Mesothelial cell of epicardium (in vitro differentiated cells): ENCODE results near the gene ARPC1A. TPM values are rescaled to one million over a fixed set of nuclear protein-coding genes. Genes with fewer than 3 reads are reported as not detected.

Source experiments
- DNase-seq, 2 experiments: peaks; one replicate each; pipeline ENCODE4 v3.0.0; 2021; ENCODE audit warnings: low spot score in 2 of 2; ENCODE audit not compliant: unreplicated experiment in 2 of 2
- H3K27ac Mint-ChIP-seq: 2 replicates; pipeline ENCODE4 v1.8.0; 2021; ENCODE audit warnings: mixed read lengths
- H3K27me3 Mint-ChIP-seq: 2 replicates; pipeline ENCODE4 v1.8.0; 2021; ENCODE audit warnings: low read depth, mixed read lengths
- H3K36me3 Mint-ChIP-seq: 2 replicates; pipeline ENCODE4 v1.8.0; 2021; ENCODE audit warnings: mixed read lengths
- H3K4me1 Mint-ChIP-seq: 2 replicates; pipeline ENCODE4 v1.8.0; 2021; ENCODE audit warnings: mixed read lengths
- H3K4me3 Mint-ChIP-seq: 2 replicates; pipeline ENCODE4 v1.8.0; 2021; ENCODE audit warnings: mild to moderate bottlenecking, moderate library complexity, mixed read lengths
- H3K9me3 Mint-ChIP-seq: 2 replicates; pipeline ENCODE4 v1.8.0; 2021; ENCODE audit warnings: mixed read lengths
- CTCF ChIP-seq: fragments of 200-600 bp; sonication (generic); IDR thresholded peaks from one replicate; pipeline ENCODE4 v1.5.0; 2021; ENCODE audit warnings: antibody characterized with exemption; ENCODE audit not compliant: unreplicated experiment
- total RNA-seq: library from RNA; stranded (reverse); gene quantifications from 3 replicates; pipeline ENCODE4 v1.2.1, GENCODE V29; 2021

The ARPC1A gene
- total RNA-seq, 1 donor from 2014 or later: 99.3 TPM

DNA sequence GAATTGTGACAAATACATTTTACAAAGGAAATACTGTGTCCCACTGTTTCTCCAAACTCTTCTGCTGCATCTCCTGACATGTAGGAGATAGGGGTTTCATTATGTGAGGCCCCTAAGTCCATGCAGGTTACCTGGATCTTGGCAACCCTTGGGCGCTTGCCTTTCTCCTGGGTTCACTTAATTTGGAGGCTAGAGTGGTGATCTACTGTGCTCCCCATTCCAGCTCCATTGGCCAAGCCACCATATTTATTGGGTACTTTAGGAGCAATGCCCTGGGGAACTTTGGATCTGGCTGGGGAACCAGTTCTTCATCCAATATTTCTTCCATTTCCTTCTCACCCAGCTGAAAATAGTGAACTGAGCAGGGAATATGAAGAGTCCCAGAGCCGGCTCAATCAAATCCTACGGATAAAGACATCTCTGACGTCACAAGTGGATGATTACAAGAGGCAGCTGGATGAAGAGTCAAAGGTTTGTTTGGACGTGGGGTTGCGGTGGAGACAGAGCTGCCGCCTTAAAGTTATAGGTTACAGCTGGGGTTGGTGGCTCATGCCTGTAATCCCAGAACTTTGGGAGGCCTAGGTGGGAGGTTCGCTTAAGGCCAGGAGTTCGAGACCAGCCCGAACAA, 34.6 kb upstream of the ARPC1A start:
- no peaks in the 10 kb centered on the region for H3K27me3 Mint-ChIP-seq

GRCh38 chr7:99292127-99292526, 33.6 kb upstream of the ARPC1A start:
- Mint-ChIP-seq H3K36me3 (no peaks in the 10 kb centered on the region), H3K9me3 (no peaks in the 10 kb centered on the region), H3K27ac (no peak overlapping the region), H3K4me3 (no peak overlapping the region), H3K4me1 (no peaks in the 10 kb centered on the region), H3K27me3 (no peaks in the 10 kb centered on the region)
- TF ChIP-seq CTCF: no peak
- no peak for DNase-seq

More for the DNA sequence above, 34.6 kb upstream of the ARPC1A start:
- no peaks in the 10 kb centered on the region for H3K36me3 Mint-ChIP-seq
- no peak for TF ChIP-seq CTCF
- no peak for DNase-seq
- H3K9me3 Mint-ChIP-seq: no peaks in the 10 kb centered on the region
- H3K27ac Mint-ChIP-seq: no peak overlapping the region
- H3K4me3 Mint-ChIP-seq: no peak overlapping the region
- H3K4me1 Mint-ChIP-seq: no peaks in the 10 kb centered on the region

- no peaks in the 10 kb centered on the region for H3K36me3 Mint-ChIP-seq
- no peaks in the 10 kb centered on the region for H3K4me1 Mint-ChIP-seq
- H3K27ac Mint-ChIP-seq: no peak overlapping the region
- no peaks in the 10 kb centered on the region for H3K9me3 Mint-ChIP-seq
- no peaks in the 10 kb centered on the region for H3K27me3 Mint-ChIP-seq
- no peak for DNase-seq
- no peak for TF ChIP-seq CTCF
- H3K4me3 Mint-ChIP-seq: no peak overlapping the region
Measured at GRCh38 chr7:99293167-99293566, 32.5 kb upstream of the ARPC1A start.

DNA sequence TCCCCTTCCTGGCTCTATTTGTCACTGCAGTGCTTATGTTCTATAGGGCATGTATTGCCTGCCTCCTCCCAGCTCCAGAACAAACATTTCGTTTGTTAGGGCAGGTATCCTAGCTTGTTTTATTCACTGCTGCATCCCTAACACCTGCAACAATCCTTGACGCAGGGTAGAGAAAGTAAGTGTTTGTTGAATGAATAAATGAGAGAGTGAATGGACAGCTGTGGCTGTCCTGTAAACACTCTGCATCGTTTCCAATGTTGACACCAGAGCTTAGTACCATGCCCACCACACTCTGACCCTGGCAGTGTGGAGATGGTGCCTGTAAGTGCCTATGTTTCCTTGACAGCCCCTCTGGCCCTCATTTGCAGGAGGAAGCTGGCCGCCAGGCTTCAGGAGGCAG, 32.0 kb upstream of the ARPC1A start:
- Mint-ChIP-seq H3K9me3 (no peaks in the 10 kb centered on the region), H3K4me1 (no peaks in the 10 kb centered on the region), H3K27me3 (no peaks in the 10 kb centered on the region), H3K36me3 (no peaks in the 10 kb centered on the region), H3K4me3 (no peak overlapping the region), H3K27ac (no peak overlapping the region)
- no peak for DNase-seq
- no peak for TF ChIP-seq CTCF

GRCh38 chr7:99296471-99296870, 29.2 kb upstream of the ARPC1A start:
- Mint-ChIP-seq H3K27me3 (no peaks in the 10 kb centered on the region), H3K4me1 (no peaks in the 10 kb centered on the region), H3K36me3 (no peaks in the 10 kb centered on the region), H3K4me3 (no peak overlapping the region), H3K9me3 (no peaks in the 10 kb centered on the region), H3K27ac (no peak overlapping the region)
- no peak for TF ChIP-seq CTCF
- DNase-seq: no peak

- Mint-ChIP-seq H3K9me3 (no peaks in the 10 kb centered on the region), H3K36me3 (no peaks in the 10 kb centered on the region), H3K4me3 (no peak overlapping the region), H3K27ac (no peak overlapping the region), H3K4me1 (no peaks in the 10 kb centered on the region), H3K27me3 (no peaks in the 10 kb centered on the region)
- no peak for DNase-seq
- TF ChIP-seq CTCF: no peak
Measured at GRCh38 chr7:99301496-99301895, 24.2 kb upstream of the ARPC1A start.
